ENCODE measurements around the gene PDPK1.

The PDPK1 gene

GRCh38 chr16:2507665-2508064 lies 30.2 kb upstream of the PDPK1 start:
- DNase-seq: peak in 1 of 2 donors; percentile 54

GRCh38 chr16:2508722-2509400 lies 29.0 kb upstream of the PDPK1 start:
- no peak for DNase-seq

DNA sequence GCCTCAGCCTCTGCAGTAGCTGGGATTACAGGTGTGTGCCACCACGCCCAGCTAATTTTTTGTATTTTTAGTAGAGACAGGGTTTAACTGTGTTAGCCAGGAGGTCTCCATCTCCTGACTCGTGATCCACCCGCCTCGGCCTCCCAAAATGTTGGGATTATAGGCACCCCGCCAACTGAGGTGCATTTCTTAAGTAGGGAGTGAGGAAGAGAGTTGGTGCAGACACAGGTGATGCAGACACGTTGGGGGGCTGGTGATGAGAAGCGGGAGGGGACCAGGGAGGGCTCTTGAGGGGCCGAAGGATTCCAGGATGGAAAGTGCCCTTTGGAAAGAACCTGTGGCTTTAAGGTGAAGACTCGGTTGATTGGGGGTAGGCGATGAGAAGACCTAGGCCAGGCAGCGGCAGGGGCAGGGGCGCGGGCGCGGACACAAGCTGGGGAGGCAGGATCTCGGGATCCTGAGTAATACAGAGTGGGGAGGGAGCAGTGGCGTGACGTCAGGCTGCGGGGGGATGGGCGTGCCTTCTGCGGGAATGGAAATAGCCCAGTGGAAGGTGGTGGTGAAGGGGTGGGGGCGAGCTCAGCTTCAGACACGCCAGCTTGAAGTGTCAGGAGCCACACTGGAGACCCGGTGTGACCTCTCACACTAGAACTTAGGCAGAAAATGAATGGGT lies 26.6 kb upstream of the PDPK1 start:
- no peak for DNase-seq

GRCh38 chr16:2511996-2512734 lies 25.7 kb upstream of the PDPK1 start:
- no peak for DNase-seq

GRCh38 chr16:2512735-2513404 lies 25.0 kb upstream of the PDPK1 start:
- DNase-seq: peak; percentile 41 to 47

GRCh38 chr16:2513405-2514332 lies 24.2 kb upstream of the PDPK1 start, which contains the start of gene ATP6V0C:
ATP6V0C (plus strand) TSS chr16:2513952; CDS start chr16:2514104, 152 bp downstream.
- peak; percentile 94 to 95 for DNase-seq

DNA sequence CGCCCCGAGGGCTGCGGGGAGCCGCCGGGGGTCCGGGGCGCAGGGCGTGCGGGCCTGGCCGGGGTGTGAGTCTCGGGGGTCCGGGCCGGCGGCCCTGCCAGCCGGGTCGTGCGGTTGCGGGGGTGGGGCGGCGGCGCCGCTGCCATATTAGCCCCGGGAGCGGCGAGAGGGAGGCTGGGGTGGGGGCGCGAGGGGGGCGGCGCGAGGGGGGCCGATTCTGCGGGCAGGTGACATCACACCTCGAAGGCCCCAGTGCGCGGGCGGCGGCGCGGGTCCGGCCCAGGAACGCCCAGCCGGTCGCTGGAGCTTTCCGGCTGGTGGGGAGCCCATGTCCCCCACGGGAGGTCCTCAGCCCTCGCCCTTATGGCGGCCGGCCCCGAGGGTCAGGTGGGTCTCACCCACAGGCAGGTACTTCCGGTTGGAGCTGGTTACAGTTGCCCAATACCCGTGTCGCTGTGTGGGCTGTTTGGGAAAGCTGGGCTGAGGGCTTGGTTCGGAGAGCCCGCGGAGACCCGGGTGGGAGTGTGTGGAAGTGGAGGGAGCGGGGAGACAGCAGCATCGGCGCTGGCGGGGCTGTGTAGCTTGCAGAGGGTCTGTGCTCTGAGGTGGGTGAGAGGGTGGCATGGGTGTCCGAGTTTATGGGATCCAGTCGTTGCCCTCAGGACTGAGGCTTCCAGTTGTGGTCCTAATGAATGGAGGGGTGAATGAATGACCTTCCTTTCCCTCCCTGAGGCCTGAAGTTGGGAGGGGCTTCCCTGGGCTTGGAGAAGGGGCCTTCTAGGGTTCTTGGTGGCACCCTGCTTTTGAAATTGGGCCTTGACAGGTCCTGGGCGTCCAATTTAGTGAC lies 23.3 kb upstream of the PDPK1 start:
- peak; percentile 29 to 61 for DNase-seq

DNA sequence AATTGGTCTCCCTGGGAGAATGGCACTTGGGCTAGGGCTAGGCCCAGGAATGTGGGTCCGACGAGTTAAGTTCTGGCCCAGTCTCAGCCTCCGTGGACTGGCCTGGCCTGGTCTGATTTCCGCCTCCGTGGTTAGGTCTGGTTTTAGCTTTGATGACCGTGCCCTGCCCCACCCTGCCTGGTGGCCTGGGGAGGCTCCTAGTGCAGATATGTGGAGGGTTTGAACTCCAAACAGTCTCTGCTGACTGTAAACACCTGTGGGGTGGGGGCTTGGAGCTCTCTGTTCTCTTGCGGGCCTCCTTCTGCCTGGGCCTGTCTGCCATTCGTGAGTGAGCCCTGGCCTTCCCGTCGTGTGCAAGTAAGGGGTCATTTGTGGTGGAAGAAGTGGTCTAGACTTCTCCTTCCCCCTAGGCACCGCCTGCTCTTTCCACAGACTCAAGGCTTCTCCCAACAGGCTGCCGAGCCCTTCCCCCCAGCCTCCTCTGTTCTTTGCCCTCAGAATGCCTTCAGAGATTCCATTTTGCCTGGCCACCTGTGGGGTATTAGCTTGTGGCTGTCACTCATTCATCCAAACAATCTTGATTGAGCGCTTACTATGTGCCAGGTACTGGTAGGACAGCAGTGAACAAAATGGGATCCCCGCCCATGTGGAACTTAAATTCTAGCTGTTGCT lies 22.5 kb upstream of the PDPK1 start:
- no peak for DNase-seq

DNA sequence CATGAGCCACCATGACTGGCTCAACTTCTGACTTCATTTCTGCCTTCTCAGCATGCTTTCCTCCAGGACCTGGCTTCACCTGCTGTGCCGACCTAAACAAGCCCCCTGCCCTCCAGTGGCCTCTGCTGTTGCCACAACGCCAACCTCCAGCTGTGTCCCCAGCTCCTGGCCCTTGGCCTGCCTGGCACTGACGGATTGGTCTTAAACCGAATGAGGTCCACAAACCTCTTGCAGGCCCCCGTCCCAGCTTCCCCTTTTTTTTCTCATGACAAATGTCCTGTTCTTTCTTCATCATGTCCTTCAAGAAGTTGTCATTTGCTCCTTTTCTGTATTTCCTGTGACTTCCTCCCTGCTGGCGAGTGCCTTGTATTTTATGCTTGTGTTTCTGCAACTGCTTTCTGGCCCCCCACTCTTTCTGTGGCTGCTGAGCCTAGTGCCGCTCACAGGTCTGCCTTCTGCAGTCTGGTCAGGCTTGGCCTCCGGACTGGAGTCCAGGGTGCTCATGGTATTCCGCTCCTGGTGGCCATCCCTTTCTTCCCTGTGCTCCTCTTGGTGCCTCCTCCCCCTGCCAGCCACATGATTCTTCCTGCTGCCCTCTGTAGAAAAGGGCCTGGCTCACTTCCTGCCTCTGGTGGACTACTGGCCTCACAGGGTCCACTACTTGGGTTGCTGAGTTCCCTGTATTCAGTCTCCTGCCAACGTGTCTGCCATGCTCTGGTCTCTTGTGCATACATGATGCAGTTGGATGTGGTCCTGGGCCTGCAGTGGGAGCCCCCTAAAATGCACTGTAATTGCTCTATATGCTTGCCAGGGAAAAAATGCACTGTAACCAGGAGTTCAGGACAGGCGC lies 21.2 kb upstream of the PDPK1 start:
- peak in 1 of 2 donors; percentile 44 for DNase-seq

DNA sequence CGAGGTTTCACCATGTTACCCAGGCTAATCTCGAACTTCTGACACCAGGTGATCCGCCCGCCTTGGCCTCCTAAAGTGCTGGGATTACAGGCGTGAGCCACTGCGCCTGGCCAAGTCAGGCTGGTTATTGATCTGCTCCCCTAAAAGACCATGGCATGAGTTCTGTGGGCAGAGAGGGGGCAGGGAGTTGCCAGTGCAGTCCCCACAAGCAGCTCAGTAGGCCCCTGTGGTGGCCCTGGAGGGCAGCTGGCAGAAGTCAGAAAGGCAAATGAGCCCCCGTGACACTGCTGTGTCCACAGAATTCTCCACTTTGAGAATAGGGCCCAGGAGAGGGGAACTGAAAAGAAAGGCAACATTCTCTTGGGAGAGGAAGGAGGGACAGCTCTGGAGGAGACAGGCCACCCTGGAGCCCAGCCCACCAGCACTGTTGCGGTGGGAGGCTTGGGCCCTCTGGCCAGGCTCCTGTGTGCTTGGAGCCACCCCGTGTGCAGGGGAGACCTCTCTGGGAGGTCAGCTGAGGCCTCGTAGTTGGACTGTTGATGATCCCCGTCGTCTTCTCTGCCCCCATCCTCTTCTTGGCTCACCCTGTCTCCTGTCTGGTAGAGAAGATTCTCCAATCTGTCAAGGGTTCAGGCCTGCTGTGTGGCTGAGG lies 19.7 kb upstream of the PDPK1 start:
- no peak for DNase-seq

GRCh38 chr16:2518823-2519710 lies 18.8 kb upstream of the PDPK1 start:
- DNase-seq: no peak

DNA sequence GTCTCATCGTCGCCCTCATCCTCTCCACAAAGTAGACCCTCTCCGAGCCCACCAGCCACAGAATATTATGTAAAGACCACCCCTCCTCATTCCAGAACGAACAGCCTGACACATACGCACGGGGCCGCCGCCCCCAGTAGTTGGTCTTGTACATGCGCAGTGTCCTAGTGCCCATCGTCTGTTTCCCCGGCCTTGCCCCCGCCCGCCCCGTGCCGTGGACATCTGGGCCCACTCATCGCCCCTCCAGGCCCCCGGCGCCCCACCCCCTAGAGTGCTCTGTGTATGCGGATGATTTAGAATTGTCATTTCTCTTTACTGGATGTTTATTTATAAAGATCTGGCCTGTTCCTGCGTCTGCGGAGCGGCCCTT lies 18.1 kb upstream of the PDPK1 start:
- no peak for DNase-seq

DNA sequence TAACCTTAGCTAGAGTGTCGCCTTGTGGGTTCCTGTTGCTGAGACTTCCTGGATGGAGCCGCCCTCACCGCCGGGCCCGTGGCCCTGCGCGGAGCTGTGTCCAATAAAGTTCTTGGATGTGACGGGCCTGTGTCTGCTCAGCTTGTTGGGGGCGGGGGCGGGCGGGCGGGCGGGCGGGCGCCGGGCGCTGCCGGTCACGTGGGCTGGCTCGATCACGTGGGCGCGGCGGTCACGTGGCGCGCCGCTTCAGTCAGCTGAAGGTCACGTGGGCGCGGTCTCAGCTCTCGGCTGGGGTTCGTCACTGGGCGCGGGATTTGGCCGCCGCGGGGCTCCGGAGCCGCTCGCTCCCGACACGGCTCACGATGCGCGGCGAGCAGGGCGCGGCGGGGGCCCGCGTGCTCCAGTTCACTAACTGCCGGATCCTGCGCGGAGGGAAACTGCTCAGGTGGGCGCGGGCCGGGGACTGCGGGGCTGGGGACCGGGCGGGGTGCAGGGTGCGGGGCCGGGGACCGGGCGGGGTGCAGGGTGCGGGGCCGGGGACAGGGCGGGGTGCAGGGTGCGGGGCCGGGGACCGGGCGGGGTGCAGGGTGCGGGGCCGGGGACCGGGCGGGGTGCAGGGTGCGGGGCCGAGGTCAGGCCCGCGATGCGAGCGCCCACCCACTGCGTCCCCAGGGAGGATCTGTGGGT lies 17.6 kb upstream of the PDPK1 start, which contains the start of gene AMDHD2:
Gene AMDHD2, plus strand, starts transcription at position 275 of the 687 bp plus-strand sequence. Its CDS starts 88 bp downstream, at position 363.
- DNase-seq: peak; percentile 89 to 92

- peak; percentile 81 to 86 for DNase-seq
Measured at GRCh38 chr16:2520784-2521531, 16.9 kb upstream of the PDPK1 start.

GRCh38 chr16:2523801-2524231 lies 14.0 kb upstream of the PDPK1 start:
- no peak for DNase-seq

- no peak for DNase-seq
Measured at GRCh38 chr16:2524339-2524938, 13.4 kb upstream of the PDPK1 start.
